ENCODE measurements around the gene GAREM1. TPM values are rescaled to one million over a fixed set of nuclear protein-coding genes. Genes with fewer than 3 reads are reported as not detected.
A peak's percentile ranks its signal among the peaks of the same experiment; 100 is the strongest.

GAREM1 gene
- total and polyA plus RNA-seq, 8 donors: 2.5 to 60.3 (median 16.2) TPM

- intact Hi-C loops (cut with DNase I; ENCODE audit: low total_unique reads): no loop called here
- no peak for DNase-seq
- Histone ChIP-seq H3K36me3 (no peaks in the 10 kb centered on the region), H3K4me1 (peaks cover 21 to 54% (median 32%) of the 10 kb centered on the region in 4 donors), H3K4me3 (no peak overlapping the region), H3K27ac (peak overlapping the region in 1 of 5 donors; percentile 25), H3K9me3 (no peaks in the 10 kb centered on the region), H3K27me3 (no peaks in the 10 kb centered on the region)
- TF ChIP-seq, protein P1, sequence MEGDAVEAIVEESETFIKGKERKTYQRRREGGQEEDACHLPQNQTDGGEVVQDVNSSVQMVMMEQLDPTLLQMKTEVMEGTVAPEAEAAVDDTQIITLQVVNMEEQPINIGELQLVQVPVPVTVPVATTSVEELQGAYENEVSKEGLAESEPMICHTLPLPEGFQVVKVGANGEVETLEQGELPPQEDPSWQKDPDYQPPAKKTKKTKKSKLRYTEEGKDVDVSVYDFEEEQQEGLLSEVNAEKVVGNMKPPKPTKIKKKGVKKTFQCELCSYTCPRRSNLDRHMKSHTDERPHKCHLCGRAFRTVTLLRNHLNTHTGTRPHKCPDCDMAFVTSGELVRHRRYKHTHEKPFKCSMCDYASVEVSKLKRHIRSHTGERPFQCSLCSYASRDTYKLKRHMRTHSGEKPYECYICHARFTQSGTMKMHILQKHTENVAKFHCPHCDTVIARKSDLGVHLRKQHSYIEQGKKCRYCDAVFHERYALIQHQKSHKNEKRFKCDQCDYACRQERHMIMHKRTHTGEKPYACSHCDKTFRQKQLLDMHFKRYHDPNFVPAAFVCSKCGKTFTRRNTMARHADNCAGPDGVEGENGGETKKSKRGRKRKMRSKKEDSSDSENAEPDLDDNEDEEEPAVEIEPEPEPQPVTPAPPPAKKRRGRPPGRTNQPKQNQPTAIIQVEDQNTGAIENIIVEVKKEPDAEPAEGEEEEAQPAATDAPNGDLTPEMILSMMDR (IDR thresholded peaks at IDR 0.05): no peak
- no peak for TF ChIP-seq POLR2A (IDR thresholded peaks at IDR 0.05)
- TF ChIP-seq EP300 (IDR thresholded peaks at IDR 0.05): no peak
- no peak for TF ChIP-seq POLR2AphosphoS5 (IDR thresholded peaks at IDR 0.05)
- 17 to 34% (median 27%) methylated on average over 2 of the region's 2 CpGs for WGBS, 5 donors
These were observed 193.1 kb downstream of the GAREM1 start for GRCh38 chr18:32277549-32277948.

DNA sequence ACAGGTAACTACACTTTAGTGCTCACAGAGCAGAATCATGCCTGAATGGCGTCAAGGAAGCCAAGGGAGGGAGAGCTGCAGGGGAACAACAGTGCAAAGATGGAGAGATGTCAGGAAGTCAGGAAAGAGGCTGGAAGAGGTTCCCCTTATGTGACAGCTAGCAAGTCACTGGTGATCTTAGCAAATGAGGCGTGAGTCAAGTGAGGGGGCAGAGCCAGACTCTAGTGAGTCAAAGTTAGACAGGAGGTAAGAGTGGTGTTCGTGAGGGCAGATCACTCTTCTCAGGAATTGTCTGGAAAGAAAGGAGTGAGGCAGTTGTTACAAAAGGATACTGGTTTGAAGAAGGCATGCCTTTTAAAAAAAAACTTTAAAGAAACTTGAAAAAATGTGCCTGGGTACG is 193.8 kb downstream of the GAREM1 start:
- H3K27me3 ChIP-seq: no peaks in the 10 kb centered on the region
- TF ChIP-seq EP300 (IDR thresholded peaks at IDR 0.05): no peak
- no peak for TF ChIP-seq POLR2A (IDR thresholded peaks at IDR 0.05)
- TF ChIP-seq, protein P1 (IDR thresholded peaks at IDR 0.05): no peak
- no peak for TF ChIP-seq POLR2AphosphoS5 (IDR thresholded peaks at IDR 0.05)
- no peaks in the 10 kb centered on the region for H3K9me3 ChIP-seq
- 84 to 92% (median 88%) methylated on average over 4 of the region's 4 CpGs for WGBS, 5 donors
- no peak overlapping the region for H3K4me3 ChIP-seq
- peak overlapping the region in 2 of 5 donors; percentile 3 to 25 for H3K27ac ChIP-seq
- intact Hi-C loops (cut with DNase I; ENCODE audit: low total_unique reads): no loop called here
- H3K36me3 ChIP-seq: no peaks in the 10 kb centered on the region
- peaks cover 21 to 57% (median 30%) of the 10 kb centered on the region in 4 donors for H3K4me1 ChIP-seq
- DNase-seq: no peak

GRCh38 chr18:32276256-32276655 is 194.4 kb downstream of the GAREM1 start:
- DNase-seq: peak in 1 of 2 donors; percentile 19
- no peaks in the 10 kb centered on the region for H3K27me3 ChIP-seq
- TF ChIP-seq POLR2A (IDR thresholded peaks at IDR 0.05) (no peak), EP300 (IDR thresholded peaks at IDR 0.05) (no peak), POLR2AphosphoS5 (IDR thresholded peaks at IDR 0.05) (peak in 2 of 3 donors; percentile 14 to 39)
- TF ChIP-seq, protein P1 (IDR thresholded peaks at IDR 0.05): no peak
- WGBS, 5 donors: 64 to 79% (median 75%) methylated on average over 2 of the region's 2 CpGs
- no peaks in the 10 kb centered on the region for H3K36me3 ChIP-seq
- H3K9me3 ChIP-seq: no peaks in the 10 kb centered on the region
- H3K27ac ChIP-seq: peak overlapping the region in 3 of 5 donors; percentile 3 to 61 (median 25)
- intact Hi-C loops (cut with DNase I; ENCODE audit: low total_unique reads): no loop called here
- peaks cover 21 to 60% (median 33%) of the 10 kb centered on the region in 4 donors for H3K4me1 ChIP-seq
- no peak overlapping the region for H3K4me3 ChIP-seq

DNA sequence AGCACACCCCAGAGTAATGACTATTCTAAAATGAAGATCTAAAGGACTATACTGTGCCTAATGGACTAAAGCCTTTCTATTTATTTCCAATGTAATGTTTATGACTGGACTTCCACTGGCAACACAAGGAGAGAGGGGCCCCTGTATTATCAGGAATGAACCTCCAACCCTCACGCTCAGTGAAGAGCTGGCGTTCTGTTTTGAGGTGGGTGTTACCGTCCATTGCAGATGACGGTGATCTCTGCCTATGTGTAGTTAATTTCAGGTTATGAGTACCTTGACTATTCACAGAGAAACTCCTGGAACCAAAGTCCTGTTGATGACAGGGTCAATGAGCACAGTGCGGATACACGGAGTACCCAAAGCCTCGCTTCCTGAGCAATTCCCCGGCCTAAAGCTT is 195.5 kb downstream of the GAREM1 start:
- Histone ChIP-seq H3K9me3 (no peaks in the 10 kb centered on the region), H3K27ac (no peak overlapping the region), H3K36me3 (peaks cover 0 to 2% (median 2%) of the 10 kb centered on the region in 4 donors), H3K27me3 (no peaks in the 10 kb centered on the region), H3K4me3 (no peak overlapping the region), H3K4me1 (peaks cover 13 to 49% (median 23%) of the 10 kb centered on the region in 4 donors)
- DNase-seq: no peak
- 91 to 100% (median 96%) methylated on average over 8 of the region's 8 CpGs for WGBS, 5 donors
- TF ChIP-seq POLR2A (IDR thresholded peaks at IDR 0.05) (no peak), EP300 (IDR thresholded peaks at IDR 0.05) (no peak), POLR2AphosphoS5 (IDR thresholded peaks at IDR 0.05) (no peak)
- TF ChIP-seq, protein P1 (IDR thresholded peaks at IDR 0.05): no peak
- intact Hi-C loops (cut with DNase I; ENCODE audit: low total_unique reads): no loop called here
